ENCODE measurements around the gene SPAG16.

The SPAG16 gene

DNA sequence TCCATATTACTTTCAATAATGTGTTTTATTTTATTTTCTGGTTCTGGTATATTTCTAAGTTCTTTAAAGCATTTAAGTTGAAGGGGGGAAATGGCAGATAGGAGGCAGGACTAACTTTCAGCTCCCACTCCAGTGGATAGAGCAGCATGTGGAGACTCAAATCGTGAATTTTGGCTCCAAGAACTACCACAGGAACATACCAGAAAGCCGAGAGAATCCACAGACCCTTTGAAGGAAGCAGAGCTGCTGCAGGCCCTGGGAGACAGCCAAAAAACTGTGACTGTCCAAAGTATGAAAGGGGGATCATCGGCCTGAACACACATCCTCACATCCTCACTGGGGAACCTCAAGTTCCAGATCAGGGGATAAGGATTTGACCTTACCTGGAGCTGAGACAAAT, 919.0 kb downstream of the SPAG16 start:
- no peak for DNase-seq

DNA sequence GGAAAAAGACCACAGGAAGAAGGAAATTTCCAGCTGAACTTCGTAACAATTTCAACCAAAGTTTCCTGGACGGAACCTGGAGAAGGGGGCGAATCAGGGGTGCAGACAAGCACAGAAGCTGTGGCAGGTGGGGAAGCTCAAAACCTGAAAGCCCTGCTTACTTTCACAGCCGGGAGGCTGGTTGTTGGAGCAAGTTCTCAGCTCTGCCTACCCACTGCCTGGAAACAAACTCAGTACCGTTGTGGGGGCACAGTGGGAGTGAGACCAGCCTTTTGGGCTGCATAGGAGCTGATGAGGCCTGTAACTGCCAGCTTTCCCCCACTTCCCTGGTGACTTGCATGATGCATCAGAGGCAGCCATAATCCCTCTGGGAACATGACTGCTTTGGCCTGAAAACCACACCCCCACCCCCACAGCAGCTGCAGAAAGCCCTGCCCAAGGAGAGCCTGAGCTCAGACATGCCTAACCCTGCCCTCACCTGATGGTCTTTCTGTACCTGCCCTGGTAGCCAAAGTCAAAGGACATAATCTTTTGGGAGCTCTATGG, 919.6 kb downstream of the SPAG16 start:
- DNase-seq = no peak

DNA sequence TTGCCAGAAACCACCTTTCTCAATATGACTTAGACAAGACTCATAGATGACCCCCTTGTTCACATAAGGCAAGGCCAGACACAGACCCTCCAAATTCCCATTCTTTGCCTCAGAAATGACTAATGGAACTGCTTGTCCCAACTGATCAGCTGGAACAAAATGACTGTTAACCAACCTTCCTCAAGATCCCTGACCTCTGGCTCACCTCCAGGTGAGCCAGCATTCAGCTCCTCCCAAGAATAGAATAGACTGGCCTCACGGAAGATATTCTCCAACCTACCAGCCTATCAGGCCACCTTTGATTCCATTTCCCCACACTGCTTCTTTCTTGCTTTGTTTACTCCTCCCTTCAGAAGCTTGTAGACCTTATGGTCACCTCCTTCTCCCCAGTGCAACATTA, 930.8 kb downstream of the SPAG16 start:
- DNase-seq = no peak

DNA sequence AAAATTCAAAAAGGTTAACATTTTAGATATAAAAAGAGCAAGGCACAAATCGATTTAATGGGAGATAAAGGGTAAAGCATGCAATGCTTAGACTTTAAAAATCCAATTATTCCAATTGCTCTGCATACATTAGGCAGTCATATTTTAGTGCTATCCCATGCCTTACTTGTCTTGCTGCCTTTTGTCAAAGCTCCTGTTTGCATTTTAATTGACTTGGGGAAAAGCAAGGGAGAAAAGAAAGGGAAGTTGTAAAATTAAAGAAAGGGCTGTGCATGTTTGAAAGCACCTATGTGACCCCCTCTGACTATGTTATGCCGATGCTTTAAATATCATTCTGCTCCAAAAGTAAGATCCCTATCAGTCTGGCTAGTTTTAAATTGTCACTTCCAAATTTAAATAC, 932.9 kb downstream of the SPAG16 start:
- no peak for DNase-seq

DNA sequence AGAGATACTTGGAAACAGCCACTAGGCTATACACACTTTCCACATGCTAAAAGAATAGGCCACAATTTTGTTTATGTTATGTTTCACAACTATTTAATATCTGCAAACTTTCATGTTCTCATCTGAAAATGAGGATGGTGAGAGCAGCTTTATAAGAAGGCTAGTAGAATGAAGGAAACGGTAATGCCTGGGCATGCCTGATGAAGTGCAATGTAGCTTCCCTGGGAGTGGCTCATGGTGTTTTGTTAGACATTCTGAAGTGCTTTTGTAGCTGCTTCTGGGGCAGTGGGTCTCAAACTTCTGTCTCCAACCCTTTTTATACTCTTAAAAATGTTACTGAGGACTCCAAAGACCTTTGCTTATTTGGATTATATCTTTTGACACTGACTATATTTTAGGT, 933.3 kb downstream of the SPAG16 start:
- DNase-seq = no peak

DNA sequence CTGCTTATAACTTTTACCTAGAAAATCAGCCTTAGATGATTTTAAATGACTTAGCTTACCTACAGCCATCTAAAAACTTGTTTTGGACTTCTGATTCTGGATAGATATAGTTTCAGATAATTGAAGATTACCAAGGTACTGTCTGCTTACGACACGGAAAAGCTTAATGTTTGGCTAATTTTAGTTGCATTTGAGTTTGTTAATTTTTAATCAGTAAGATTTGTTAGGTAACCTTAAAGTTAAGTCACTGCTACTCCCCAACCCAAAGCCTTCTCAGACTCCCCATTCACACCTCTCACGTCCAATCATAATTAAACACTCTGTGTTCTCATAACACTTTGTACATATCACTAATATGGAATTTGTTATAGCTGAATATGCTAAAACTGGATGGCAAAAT, 936.0 kb downstream of the SPAG16 start:
- no peak for DNase-seq

DNA sequence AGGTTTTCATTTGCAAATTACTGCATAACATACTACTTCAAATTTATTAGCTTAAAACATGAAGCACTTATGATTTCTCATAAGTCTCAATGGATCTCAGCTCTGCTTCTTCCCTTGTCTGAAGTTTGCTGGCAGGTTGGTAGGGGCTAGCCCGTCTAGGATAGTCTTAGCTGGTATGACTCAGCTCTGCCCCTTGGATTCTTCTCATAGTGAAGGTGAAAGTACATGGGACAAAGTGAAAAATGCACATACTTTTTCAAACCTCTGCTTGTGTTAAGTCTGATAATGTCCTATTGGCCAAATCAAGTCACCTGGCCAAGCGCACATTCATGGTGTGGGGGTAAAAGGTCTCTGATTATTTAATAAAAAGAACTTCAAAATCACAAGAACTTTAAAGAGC, 941.8 kb downstream of the SPAG16 start:
- no peak for DNase-seq

DNA sequence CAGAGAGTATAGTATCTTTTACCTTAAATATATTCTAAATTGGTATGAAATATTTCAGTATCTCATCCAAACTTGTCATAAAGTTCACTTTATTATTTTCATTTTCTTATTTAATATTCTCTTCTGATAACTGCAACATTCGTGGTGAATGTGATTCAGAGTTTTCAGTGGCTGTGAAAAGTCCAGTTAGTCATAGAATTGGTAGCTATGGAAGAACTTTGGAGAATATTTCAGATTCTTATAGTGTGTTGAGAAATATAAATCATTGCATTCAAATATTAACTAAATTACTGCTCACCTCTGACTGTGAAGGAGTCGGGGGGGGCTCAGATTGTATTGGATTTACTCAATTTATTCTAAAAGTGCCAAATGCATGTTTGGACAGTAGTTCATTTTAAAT, 948.0 kb downstream of the SPAG16 start:
- no peak for DNase-seq

DNA sequence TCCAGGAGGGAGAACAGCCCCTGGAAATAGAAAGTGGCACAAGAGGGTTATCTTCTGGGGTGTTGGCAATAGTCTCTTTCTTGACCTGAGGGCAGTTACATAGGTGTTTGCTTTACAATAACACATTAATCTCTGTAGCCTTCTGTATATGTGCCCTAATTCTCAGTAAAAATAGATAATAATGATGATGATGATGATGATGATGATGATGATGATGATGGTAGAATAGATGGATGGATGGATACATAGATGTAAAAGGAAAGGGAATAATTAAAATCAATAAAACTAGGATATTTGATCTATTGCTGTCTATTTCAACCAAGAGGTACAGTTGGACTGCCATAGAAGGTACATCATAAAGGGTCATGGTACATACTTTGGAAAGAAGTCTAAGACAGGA, 948.9 kb downstream of the SPAG16 start:
- DNase-seq = no peak

DNA sequence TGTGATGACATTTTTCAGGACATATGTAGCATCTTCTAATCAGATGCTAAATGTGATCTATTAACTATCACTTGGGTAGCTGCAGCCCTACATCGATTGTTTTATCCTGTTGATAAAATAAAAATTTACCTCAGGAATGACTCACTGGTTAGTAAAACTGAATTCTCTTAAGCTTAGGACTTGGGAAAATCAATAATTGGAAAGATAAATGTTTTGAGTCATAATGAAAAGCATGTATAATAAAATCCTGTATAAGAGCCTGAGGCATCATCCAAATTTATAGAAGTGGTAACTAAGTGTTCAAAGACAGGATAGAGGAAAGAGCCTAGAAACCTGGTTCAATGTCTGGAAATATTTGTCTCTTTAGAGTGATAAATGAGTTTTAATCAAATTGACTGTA, 958.5 kb downstream of the SPAG16 start:
- no peak for DNase-seq

DNA sequence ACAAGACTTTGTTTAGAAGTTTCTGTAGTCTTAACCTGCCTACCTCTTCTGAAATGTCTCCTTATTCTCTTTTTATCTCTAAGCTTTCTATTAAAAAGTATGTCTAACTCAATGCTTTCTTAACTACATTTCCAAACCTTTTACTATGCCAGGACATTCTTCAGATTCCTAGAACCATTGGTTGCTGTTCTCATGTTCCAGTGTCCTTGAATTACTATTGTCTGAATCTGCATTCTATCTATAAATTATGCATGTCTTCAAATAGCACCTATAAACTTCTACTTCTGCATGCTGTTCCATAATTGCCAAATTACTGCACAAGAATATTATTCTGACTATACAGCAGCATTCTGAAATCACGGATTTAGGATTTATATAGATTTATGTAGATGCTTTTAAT, 960.6 kb downstream of the SPAG16 start:
- no peak for DNase-seq

DNA sequence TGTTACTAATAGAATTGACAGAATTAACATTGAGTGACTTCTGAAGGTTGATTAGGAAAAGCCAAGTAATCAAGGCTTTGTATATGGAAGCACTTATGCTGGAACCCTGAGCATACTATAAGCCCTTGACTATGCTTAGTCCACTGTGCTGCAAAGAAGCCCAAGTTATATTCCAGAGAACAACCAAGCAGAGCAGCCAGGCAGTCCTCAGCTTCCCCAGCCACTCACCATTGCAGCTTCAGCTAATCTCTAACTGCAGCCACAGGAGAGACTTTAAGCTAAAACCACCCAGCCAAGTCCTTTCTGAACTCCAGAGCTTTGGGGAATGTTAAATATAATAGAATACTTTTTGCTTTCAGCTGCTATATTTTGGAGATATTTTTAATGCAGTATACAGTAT, 962.2 kb downstream of the SPAG16 start:
- no peak for DNase-seq

DNA sequence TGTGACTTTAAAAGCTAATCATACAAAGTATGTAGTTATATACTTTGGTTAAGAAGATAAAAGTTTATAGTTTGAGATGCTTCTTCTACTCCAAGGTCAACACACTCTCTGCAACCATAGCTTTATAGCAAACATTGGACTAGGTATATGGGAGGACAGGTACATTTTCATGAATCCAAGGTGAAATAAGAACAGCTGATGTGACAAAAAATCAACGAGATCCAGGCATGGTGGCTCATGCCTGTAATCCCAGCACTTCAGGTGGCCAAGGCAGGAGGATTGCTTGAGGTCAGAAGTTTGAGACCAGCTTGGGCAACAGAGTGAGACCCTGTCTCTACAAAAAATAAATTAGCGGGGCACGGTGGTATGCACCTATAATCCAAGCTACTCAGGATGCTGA, 963.3 kb downstream of the SPAG16 start:
- DNase-seq = no peak

DNA sequence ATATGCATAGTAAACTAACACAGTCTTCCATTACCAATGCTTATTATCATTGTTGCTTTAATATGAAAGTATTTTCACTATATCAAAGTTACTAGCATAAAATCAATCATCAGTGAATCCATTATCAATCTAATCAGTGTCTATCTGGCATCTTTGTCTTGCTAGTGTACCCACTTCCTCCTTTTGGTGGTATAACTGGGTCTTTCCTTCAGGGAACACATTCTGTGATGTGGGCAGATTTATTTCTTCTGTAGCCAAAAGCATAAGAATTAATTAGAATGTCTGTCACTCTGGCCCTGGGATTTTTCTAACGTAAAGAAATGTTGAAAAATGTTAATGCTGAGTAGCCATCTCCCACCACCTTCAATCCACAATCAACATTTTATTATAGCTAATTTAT, 970.8 kb downstream of the SPAG16 start:
- no peak for DNase-seq

DNA sequence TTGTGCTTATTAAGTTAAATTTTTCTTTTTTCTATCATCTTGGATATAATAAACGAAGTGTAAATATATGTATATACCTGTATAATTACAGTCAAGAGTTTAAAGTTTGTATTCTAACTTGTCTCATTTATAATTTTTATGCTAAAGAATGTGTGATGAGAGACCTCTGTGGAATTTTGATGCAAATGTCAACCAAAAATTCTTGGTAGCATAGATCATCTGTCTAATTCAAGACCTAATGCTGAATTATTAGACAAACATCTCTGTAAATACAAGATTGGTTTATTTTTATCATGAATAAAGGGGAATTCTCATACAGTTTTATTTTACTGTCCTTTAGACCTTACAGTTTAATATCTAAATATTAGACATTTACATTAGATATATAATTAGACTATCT, 977.4 kb downstream of the SPAG16 start:
- DNase-seq = no peak

DNA sequence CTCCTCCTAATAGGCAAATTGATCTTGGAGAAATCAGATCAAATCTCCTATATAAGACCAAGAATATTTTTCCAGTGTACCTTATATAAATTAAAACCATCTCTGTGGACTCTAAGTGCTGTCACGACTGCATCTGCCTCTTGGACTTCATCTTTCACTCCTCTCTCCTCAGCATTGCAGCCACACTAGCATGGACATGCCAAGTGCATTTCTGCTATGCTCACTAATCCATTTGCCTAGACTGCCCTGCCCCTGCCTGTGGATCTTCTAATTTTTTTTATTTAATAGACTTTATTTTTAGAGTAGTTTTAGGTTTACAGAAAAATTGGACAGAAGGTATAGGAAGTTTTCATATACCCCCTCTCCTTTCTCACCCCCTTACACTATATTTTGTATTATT, 979.9 kb downstream of the SPAG16 start:
- DNase-seq = no peak

DNA sequence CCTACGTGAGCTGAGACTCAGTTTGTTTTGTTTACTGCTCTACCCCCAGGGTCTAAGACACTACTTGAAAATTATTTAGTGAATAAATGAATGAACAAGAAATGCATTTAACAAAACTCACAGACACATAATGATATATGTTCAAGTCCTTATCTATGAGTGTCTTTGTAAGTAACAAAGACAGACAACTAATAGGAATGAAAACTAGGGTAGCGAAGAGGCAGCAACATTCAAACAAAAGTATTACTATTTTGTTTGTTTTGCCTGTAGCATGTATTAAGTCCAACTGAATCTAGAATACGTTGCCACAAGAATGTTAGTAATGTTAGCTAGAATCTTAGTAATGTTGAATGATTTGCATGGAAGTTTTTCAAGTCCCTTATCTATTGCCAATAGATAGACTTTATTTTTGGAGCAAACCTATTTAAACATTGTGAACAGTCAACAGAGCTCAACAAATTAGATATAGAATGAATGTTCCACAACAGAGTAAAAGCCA, 981.8 kb downstream of the SPAG16 start:
- DNase-seq = no peak

DNA sequence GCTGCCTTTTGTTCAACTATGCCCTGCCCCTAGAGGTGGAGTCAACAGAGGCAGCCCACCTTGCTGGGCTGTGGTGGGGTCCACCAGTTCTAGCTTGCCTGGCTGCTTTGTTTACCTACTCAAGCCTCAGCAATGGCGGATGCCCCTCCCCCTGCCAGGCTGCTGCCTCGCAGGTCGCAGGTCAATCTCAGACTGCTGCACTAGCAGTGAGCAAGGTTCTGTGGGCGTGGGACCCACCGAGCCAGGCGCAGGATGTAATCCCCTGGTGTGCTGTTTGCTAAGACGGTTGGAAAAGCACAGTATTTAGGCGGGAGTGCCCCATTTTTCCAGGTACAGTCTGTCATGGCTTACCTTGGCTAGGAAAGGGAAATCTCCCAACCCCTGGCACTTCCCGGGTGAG, 993.6 kb downstream of the SPAG16 start:
- no peak for DNase-seq

DNA sequence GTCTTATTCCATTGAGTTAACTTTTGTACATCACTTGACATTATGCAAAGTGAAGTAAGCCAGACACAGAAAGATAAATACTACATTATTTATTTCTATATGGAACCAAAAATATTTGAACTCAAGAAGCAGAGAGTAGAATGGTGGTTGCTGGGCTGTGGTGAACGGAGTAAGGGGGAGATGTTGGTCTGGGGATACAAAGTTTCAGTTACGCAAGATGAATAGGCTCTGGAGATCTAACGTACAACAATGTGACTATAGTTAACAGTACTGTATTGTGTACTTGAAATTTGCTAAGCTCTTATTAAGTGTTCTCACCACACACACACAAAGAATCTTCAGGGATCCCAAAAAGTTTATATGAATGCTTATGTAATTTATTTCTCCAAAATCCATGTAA, 1001.7 kb downstream of the SPAG16 start:
- no peak for DNase-seq

DNA sequence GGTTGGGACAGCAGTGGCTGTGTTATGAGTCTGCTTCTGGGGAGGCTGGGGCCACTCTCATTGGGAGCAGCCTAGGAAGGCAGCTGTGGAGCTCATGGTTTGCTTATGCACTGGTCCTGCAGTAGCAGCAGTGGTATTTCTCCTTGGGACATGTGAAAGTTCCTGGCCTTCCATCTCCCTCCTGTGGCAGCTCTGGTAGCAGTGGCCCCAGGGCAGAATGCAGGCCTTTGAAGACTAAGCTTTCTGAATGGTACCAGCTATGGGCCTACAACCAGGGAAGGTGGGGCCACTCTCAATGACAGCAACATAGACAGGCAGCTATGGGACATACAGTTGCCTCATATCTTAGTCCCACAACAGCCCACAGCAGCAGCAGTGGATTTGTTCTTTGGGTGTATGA, 1009.3 kb downstream of the SPAG16 start:
- no peak for DNase-seq

DNA sequence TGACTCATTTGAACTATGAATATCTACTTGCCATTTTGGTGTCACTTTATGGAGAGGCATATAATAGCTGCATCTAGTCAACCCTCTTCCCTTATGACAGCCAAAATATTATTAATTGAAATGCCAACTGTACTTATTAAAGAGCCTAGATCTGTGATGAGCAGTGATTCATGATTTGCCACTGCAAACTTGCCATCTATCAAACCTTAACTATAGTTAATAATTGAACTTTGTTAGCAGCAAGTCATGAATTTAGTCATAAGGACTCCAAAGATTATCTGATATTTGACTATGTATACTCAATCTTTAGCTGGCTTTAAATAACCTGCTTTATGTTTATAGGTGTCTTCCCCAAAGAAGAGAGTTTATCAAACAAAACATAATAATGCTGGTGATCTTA, 1010.2 kb downstream of the SPAG16 start:
- no peak for DNase-seq

DNA sequence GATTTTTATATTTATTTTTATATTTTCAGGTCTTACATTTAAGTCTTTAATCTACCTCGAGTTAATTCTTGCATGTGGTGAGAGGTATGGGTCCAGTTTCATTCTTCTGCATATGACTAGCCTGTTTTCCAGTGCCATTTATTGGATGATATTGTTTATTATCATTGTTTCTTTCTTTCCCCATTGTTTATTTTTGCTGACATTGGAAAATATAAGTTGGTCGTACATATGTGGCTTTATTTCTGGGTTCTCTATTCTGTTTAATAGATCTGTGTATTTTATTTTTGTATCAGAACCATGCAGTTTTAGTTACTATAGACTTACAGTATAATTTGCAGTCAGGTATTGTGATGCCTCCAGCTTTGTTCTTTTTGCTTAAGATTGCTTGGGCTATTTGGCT, 1013.2 kb downstream of the SPAG16 start:
- DNase-seq = no peak

DNA sequence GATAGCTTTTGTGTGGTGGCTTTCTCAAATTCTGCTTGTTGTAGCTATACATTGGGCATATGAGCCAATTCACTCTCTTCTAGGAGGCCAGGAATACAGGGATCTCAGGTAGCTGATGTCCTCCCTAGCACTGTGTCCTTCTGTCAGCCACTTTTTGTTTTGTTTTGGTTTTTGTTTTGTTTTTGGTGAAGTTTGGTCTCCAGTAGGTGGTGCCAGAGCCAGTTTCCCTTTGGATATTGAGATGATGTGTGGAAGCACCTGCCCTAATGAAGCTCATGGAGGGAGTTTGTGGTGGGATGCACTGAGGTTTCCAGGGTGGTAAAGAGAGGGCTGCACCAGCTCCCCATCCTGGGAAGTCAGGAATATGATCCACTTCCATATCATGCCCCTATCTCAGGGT, 1026.1 kb downstream of the SPAG16 start:
- DNase-seq = no peak

DNA sequence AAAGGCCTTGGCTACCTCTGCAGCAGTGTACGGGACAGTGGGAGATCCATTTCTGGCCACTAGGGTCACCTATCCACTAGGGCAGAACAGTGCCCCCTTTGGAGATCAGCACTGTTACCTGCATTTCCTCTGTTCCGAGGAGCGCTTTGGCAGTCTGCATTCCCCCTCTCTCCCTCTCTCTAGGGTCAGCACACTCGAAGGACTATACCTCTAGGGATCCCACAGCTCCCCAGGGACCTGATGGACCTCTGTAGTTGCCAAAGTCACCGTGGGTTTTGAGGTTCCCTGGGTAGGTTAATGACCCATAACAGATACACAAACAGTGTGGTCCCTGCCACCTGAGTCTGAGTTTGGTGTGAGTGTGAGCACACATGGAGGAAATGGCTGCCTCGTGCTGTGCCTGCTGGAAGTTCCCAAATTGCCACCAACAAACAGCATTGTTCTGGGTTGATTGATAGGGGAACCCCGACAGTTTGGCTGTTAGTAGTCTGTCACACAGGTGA, 1026.8 kb downstream of the SPAG16 start:
- no peak for DNase-seq

DNA sequence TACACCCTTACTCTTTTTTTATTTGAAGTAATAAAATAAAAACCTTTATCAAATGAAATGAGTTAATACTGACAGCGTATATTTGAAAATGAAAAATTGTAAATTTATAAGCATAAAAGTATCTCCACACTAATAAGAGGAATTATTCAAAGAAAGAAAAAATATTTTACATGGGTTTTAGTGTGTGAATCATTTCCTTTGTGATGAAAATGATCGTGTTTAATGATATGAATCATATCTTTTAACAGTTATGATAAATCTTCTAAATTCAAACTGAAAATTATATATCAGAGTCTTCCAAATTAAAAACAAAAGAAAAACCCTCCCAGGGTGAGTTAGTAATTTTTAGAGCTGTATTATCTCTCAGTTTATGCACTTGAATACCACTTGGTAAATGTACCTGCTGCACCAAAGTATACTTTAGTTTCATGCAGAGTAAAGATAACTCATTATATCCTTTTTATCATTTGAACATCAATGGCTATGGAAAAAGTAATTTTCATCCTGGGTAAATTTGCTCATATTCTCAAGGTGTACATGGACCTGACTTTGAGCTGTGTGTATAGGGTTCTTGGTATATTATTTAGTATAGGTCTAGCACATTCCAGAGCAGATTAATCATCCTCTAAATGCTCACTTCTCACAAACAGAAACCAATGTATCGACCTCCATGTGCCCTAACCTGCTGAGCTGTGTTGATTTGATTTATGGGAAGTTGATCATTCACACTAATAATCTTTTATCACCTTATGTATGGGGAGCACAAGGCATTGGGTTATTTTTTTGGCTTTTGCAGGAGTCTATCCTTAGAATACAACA, 1027.9 kb downstream of the SPAG16 start:
- DNase-seq = no peak

Measured in NCI-H1048 (cell line).